IMR-90 (cell line): Measurements from ENCODE around the gene DNAJC5. TPM values are rescaled to one million over a fixed set of nuclear protein-coding genes. Genes with fewer than 3 reads are reported as not detected.
"Not testable (repeated sequence)": the region's sequence is repeated elsewhere in the genome, so short reads cannot be mapped to it uniquely, and the experiment has no call there.

ENCODE experiments used
- ATAC-seq: fragments of 200-7000 bp; cut with Tn5 transposase; 2 replicates; pipeline ENCODE4 v1.9.1; 2020; ENCODE audit warnings: low read depth, mild to moderate bottlenecking, moderate library complexity
- BruUV-seq: library from RNA; stranded (reverse); fragments of 400-500 nt; replicated peaks from 2 replicates; lab custom pipeline; 2021; lab: Mats Ljungman, UMichigan
- CTCF ChIA-PET: fragments of 300-600 bp; formaldehyde crosslinking; extraction: SDS; loops from one replicate; lab custom pipeline; 2021; ENCODE audit warnings: antibody characterized with exemption; lab: Yijun Ruan, JAX
- POLR2A ChIA-PET: fragments of 300-600 bp; sonication (Branson Sonifier 250); formaldehyde crosslinking; loops from one replicate; lab custom pipeline; 2022; ENCODE audit warnings: antibody characterized with exemption; ENCODE audit not compliant: unreplicated experiment; lab: Charles Lee
- DNase-seq: peaks from one replicate; pipeline ENCODE4 v3.0.0; 2013
- H2AFZ ChIP-seq: replicated peaks from 2 replicates; pipeline ENCODE3; 2013; ENCODE audit warnings: low read length, mild to moderate bottlenecking; ENCODE audit not compliant: poor library complexity
- H2AK5ac ChIP-seq: 2 replicates; pipeline ENCODE4 v1.6.1; 2013; ENCODE audit warnings: low read depth, low read length, inconsistent platforms
- H2AK9ac ChIP-seq: replicated peaks from 2 replicates; pipeline ENCODE3; 2013; ENCODE audit warnings: mild to moderate bottlenecking, low read depth, low read length, moderate library complexity; ENCODE audit not compliant: poor library complexity
- H2BK120ac ChIP-seq: 2 replicates; pipeline ENCODE4 v1.6.1; 2013; ENCODE audit warnings: low read depth, low read length, inconsistent platforms
- H2BK15ac ChIP-seq: 3 replicates; pipeline ENCODE4 v1.6.1; 2013; ENCODE audit warnings: low read depth, low read length, inconsistent platforms
- H2BK20ac ChIP-seq: 2 replicates; pipeline ENCODE4 v1.6.1; 2013; ENCODE audit warnings: low read depth, mild to moderate bottlenecking, inconsistent platforms, low read length, moderate library complexity
- H2BK5ac ChIP-seq: 2 replicates; pipeline ENCODE4 v1.6.1; 2013; ENCODE audit warnings: mild to moderate bottlenecking, low read depth, low read length, inconsistent platforms; ENCODE audit not compliant: poor library complexity, severe bottlenecking
- H3K14ac ChIP-seq: replicated peaks from 2 replicates; pipeline ENCODE4 v1.6.1; 2013; ENCODE audit warnings: low read depth, low read length, inconsistent platforms
- H3K18ac ChIP-seq: 2 replicates; pipeline ENCODE4 v1.6.1; 2013; ENCODE audit warnings: low read depth, low read length, control low read depth
- H3K23ac ChIP-seq: 2 replicates; pipeline ENCODE4 v1.6.1; 2013; ENCODE audit warnings: low read depth, low read length, inconsistent platforms
- H3K27ac ChIP-seq: 2 replicates; pipeline ENCODE4 v1.5.1; 2013; ENCODE audit warnings: mild to moderate bottlenecking, control low read depth, low read length; ENCODE audit not compliant: insufficient read depth
- H3K27me3 ChIP-seq: 2 replicates; pipeline ENCODE4 v1.6.1; 2013; ENCODE audit warnings: low read length; ENCODE audit not compliant: control insufficient read depth, insufficient read depth
- H3K36me3 ChIP-seq: 2 replicates; pipeline ENCODE4 v1.6.1; 2013; ENCODE audit warnings: low read length, mixed read lengths; ENCODE audit not compliant: control insufficient read depth, insufficient read depth
- H3K4ac ChIP-seq: 2 replicates; pipeline ENCODE4 v1.6.1; 2013; ENCODE audit warnings: low read depth, low read length, inconsistent platforms
- H3K4me1 ChIP-seq: 2 replicates; pipeline ENCODE4 v1.6.1; 2013; ENCODE audit warnings: low read length, mixed read lengths; ENCODE audit not compliant: control insufficient read depth, insufficient read depth
- H3K4me2 ChIP-seq: 2 replicates; pipeline ENCODE4 v1.6.1; 2013; ENCODE audit warnings: low read depth, mild to moderate bottlenecking, control low read depth, low read length, moderate library complexity
- H3K4me3 ChIP-seq: 2 replicates; pipeline ENCODE4 v1.5.1; 2013; ENCODE audit warnings: low read depth, mild to moderate bottlenecking, control low read depth, low read length, moderate library complexity; ENCODE audit not compliant: insufficient read depth
- H3K56ac ChIP-seq: 2 replicates; pipeline ENCODE4 v1.6.1; 2013; ENCODE audit warnings: low read length, inconsistent platforms; ENCODE audit not compliant: insufficient read depth; ENCODE audit errors: extremely low read depth
- H3K79me1 ChIP-seq, 2 experiments: 2 replicates each; pipeline ENCODE4 v1.6.1; 2013; ENCODE audit warnings: low read length in 2 of 2, inconsistent platforms in 1 of 2, low read depth in 1 of 2
- H3K9ac ChIP-seq: 2 replicates; pipeline ENCODE4 v1.6.1; 2013; ENCODE audit warnings: low read depth, low read length, control low read depth
- H3K9me1 ChIP-seq: 2 replicates; pipeline ENCODE4 v1.6.1; 2013; ENCODE audit warnings: low read length, inconsistent platforms; ENCODE audit not compliant: insufficient read depth
- H3K9me3 ChIP-seq: 2 replicates; pipeline ENCODE4 v1.6.1; 2013; ENCODE audit warnings: low read length; ENCODE audit not compliant: control insufficient read depth, insufficient read depth
- H4K20me1 ChIP-seq: 2 replicates; pipeline ENCODE4 v1.6.1; 2013; ENCODE audit warnings: low read length, inconsistent platforms; ENCODE audit not compliant: insufficient read depth
- H4K5ac ChIP-seq: 2 replicates; pipeline ENCODE4 v1.6.1; 2013; ENCODE audit warnings: mild to moderate bottlenecking, low read depth, low read length, control low read depth
- H4K8ac ChIP-seq, 2 experiments: 2 replicates each; pipeline ENCODE4 v1.6.1; 2013; ENCODE audit warnings: low read depth in 2 of 2, low read length in 2 of 2, control low read depth in 1 of 2, inconsistent platforms in 1 of 2
- H4K91ac ChIP-seq: 2 replicates; pipeline ENCODE4 v1.6.1; 2013; ENCODE audit warnings: low read depth, low read length, inconsistent platforms; ENCODE audit not compliant: insufficient read depth
- WGBS, 2 experiments: methylation state at CpG; one replicate each; pipeline versions ENCODE4 v1.1.5 to v1.1.7; 2013; ENCODE audit warnings: missing lambda C conversion rate in 2 of 2; ENCODE audit not compliant: insufficient read length in 1 of 2; ENCODE audit errors: extremely low coverage in 2 of 2; 5-methylcytosine and 5-hydroxymethylcytosine counted together
- dilution Hi-C: fragments of 300-500 bp; cut with HindIII; formaldehyde crosslinking; loops from one replicate; pipeline ENCODE4 v1.14.3; 2018; ENCODE audit warnings: low sequenced_read_pairs; ENCODE audit not compliant: unreplicated experiment
- in situ Hi-C: fragments of 300-500 bp; cut with MboI; formaldehyde crosslinking; loops from 3 replicates; pipeline ENCODE4 v1.14.3; 2019; ENCODE audit warnings: low sequenced_read_pairs, inconsistent platforms, mixed read lengths
- intact Hi-C: fragments of 100-400 bp; cut with micrococcal nuclease; formaldehyde crosslinking; loops from 2 replicates; pipeline ENCODE4 v1.10.0; 2022
- polyA plus RNA-seq, 3 experiments: library from polyadenylated mRNA; depleted of rRNA; stranded (reverse); fragments of >200 nt; gene quantifications; 2 replicates each; pipeline ENCODE4 v1.2.3, GENCODE V29; 2012; ENCODE audit warnings: low replicate concordance in 1 of 3
- total RNA-seq: library from RNA; depleted of rRNA; stranded (reverse); fragments of >200 nt; gene quantifications from 2 replicates; pipeline ENCODE4 v1.2.3, GENCODE V29; 2012
- TF ChIP-seq, protein P1 (sequence below): fragments of 150-350 bp; IDR thresholded peaks from 2 replicates; pipeline ENCODE4 v1.6.1; 2016; ENCODE audit warnings: low read depth, mild to moderate bottlenecking, low read length, moderate library complexity, borderline replicate concordance

The DNAJC5 gene
- total and polyA plus RNA-seq, 2 of the 4 experiments (the other 2 are of a cell fraction): 35.6 to 45.2 TPM

DNA sequence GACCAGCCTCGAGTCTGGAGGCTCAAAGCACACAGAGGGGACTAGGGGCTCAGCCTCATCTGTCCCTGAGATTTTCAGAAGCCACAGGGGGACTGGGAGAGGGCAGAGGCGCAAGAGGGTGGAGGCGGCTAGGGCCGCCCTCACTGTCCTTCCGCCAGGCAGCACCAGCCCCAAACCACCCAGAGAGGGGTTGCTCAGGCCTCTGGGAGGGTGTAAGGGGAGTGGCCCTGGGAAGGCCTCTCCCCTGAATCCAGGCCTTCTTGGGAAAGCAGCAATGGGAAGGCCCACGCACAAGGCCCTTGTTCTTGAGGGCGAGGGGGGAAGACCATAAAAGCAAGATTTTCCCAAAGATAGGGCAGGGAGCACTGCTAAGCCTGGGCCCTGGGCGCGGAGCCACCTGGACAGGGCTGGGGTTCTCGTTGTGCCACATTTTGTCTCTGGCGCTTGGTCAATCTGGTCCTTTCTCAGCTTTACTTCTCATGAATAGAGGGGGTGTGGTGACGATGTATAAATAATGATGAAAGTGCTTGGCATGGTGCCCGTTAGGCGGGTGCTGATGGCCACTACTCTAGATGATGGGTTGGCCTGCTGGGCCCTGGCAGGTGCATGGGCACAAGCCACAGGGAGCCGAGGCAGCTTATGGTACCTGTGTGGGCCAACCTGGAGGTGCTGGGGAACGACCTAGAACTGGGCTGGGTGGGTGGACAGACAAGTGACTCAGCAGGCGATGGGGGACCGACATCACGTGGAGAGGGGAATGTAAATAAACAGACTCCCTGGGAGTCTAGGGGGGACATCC lies 79.7 kb downstream of the DNAJC5 start (continued):
- TF ChIP-seq, protein P1, sequence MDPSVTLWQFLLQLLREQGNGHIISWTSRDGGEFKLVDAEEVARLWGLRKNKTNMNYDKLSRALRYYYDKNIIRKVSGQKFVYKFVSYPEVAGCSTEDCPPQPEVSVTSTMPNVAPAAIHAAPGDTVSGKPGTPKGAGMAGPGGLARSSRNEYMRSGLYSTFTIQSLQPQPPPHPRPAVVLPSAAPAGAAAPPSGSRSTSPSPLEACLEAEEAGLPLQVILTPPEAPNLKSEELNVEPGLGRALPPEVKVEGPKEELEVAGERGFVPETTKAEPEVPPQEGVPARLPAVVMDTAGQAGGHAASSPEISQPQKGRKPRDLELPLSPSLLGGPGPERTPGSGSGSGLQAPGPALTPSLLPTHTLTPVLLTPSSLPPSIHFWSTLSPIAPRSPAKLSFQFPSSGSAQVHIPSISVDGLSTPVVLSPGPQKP: no peak

DNA sequence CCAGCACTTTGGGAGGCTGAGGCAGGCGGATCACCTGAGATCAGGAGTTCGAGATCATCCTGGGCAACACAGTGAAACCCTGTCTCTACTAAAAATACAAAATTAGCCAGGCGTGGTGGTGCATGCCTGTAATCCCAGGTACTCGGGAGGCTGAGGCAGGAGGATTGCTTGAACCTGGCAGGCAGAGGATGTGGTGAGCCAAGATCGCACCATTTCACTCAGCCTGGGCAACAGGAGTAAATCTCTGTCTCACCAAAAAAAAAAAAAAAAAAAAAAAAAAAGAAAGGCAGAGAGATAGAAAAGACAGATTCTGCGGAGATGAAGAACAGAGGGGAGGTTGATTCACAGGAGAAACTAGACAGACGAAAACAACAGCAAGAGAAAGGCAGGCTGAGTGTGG lies 81.6 kb downstream of the DNAJC5 start:
- BruUV-seq: not testable (repeated sequence)

More for the DNA sequence above, 81.6 kb downstream of the DNAJC5 start:
- H2AFZ ChIP-seq, H3K9ac ChIP-seq, H2BK5ac ChIP-seq, dilution Hi-C loops, H2BK20ac ChIP-seq, intact Hi-C loops, H3K27ac ChIP-seq, H3K4me3 ChIP-seq, H2BK120ac ChIP-seq, H2BK15ac ChIP-seq, H3K14ac ChIP-seq, POLR2A ChIA-PET, H3K18ac ChIP-seq, H3K4ac ChIP-seq, H3K9me3 ChIP-seq, DNase-seq, H3K23ac ChIP-seq, H3K56ac ChIP-seq, H3K4me2 ChIP-seq, ATAC-seq, H4K20me1 ChIP-seq, H4K8ac ChIP-seq, H2AK9ac ChIP-seq, H4K5ac ChIP-seq, H3K27me3 ChIP-seq, CTCF ChIA-PET, H3K36me3 ChIP-seq: not testable (repeated sequence)
- peaks cover 22% of the 10 kb centered on the region for H3K9me1 ChIP-seq
- H3K79me1 ChIP-seq: peaks cover 3 to 12% of the 10 kb centered on the region in 2 experiments
- 90% methylated on average over 3 of the region's 7 CpGs; no CpG with 5 or more reads in 1 of the 2 experiments for WGBS, 2 experiments
- H4K91ac ChIP-seq: peak overlapping the region; percentile 49; the same call in 1 of the 2 replicates
- H2AK5ac ChIP-seq: peak overlapping the region; percentile 48; the same call in 1 of the 2 replicates
- in situ Hi-C loops: loop anchor here (10.0 kb wide), 1 partner anchor 442 kb away; the partner anchor contains the start of gene PTK6
- peaks cover 36% of the 10 kb centered on the region for H3K4me1 ChIP-seq
